ENCODE data around the gene PIK3R3. TPM values are rescaled to one million over a fixed set of nuclear protein-coding genes. Genes with fewer than 3 reads are reported as not detected.

Gene PIK3R3
- total RNA-seq, 3 donors from 2014 or later (not counting 1 experiment from before 2014, with no cell fraction given) = 5.2 to 6.2 (median 5.4) TPM

- TF ChIP-seq CTCF (IDR thresholded peaks at IDR 0.05) = no peak
- no peaks in the 10 kb centered on the region for H3K9me3 ChIP-seq (ENCODE audit: control insufficient read depth, insufficient read depth, low read length)
- Mint-ChIP-seq H3K9me3 (no peaks in the 10 kb centered on the region), H3K27me3 (ENCODE audit: low read depth in 2 of 2) (no peaks in the 10 kb centered on the region), H3K4me3 (no peak overlapping the region), H3K27ac (no peak overlapping the region), H3K4me1 (no peaks in the 10 kb centered on the region), H3K36me3 (peaks cover 9% of the 10 kb centered on the region)
- H3K27me3 ChIP-seq (ENCODE audit: control insufficient read depth, insufficient read depth, low read length) = no peaks in the 10 kb centered on the region
- H3K4me3 ChIP-seq (ENCODE audit: low read length) = no peak overlapping the region
- intact Hi-C loops (cut with micrococcal nuclease) = no loop called here
- no peak for ATAC-seq
- no peaks in the 10 kb centered on the region for H3K4me1 ChIP-seq (ENCODE audit: control insufficient read depth, insufficient read depth, low read length)
- WGBS (ENCODE audit: insufficient coverage) = 99% methylated on average over 4 of the region's 6 CpGs
- H3K27ac ChIP-seq (ENCODE audit: low read length) = no peak overlapping the region
- no peak for DNase-seq
- H3K36me3 ChIP-seq (ENCODE audit: control insufficient read depth, insufficient read depth, low read length) = peaks cover 15% of the 10 kb centered on the region
Observed at GRCh38 chr1:46010611-46011010, 121.8 kb downstream of the PIK3R3 start.

GRCh38 chr1:46008585-46008984 is 123.8 kb downstream of the PIK3R3 start:
- H3K27me3 ChIP-seq (ENCODE audit: control insufficient read depth, insufficient read depth, low read length) = no peaks in the 10 kb centered on the region
- intact Hi-C loops (cut with micrococcal nuclease) = no loop called here
- Mint-ChIP-seq H3K4me3 (no peak overlapping the region), H3K4me1 (no peaks in the 10 kb centered on the region), H3K9me3 (no peaks in the 10 kb centered on the region), H3K27me3 (ENCODE audit: low read depth in 2 of 2) (no peaks in the 10 kb centered on the region), H3K27ac (no peak overlapping the region), H3K36me3 (peaks cover 9% of the 10 kb centered on the region)
- no peaks in the 10 kb centered on the region for H3K4me1 ChIP-seq (ENCODE audit: control insufficient read depth, insufficient read depth, low read length)
- no peaks in the 10 kb centered on the region for H3K9me3 ChIP-seq (ENCODE audit: control insufficient read depth, insufficient read depth, low read length)
- H3K4me3 ChIP-seq (ENCODE audit: low read length) = no peak overlapping the region
- ATAC-seq (no peak), DNase-seq (no peak)
- peaks cover 15% of the 10 kb centered on the region for H3K36me3 ChIP-seq (ENCODE audit: control insufficient read depth, insufficient read depth, low read length)
- no peak overlapping the region for H3K27ac ChIP-seq (ENCODE audit: low read length)
- TF ChIP-seq CTCF (IDR thresholded peaks at IDR 0.05) = no peak

- Mint-ChIP-seq H3K36me3 (peaks cover 9% of the 10 kb centered on the region), H3K9me3 (no peaks in the 10 kb centered on the region), H3K4me1 (peaks cover 0 to 5% of the 10 kb centered on the region in 2 donors), H3K4me3 (no peak overlapping the region), H3K27me3 (ENCODE audit: low read depth in 2 of 2) (no peaks in the 10 kb centered on the region), H3K27ac (no peak overlapping the region)
- Histone ChIP-seq H3K27me3 (ENCODE audit: control insufficient read depth, insufficient read depth, low read length) (no peaks in the 10 kb centered on the region), H3K4me3 (ENCODE audit: low read length) (no peak overlapping the region), H3K9me3 (ENCODE audit: control insufficient read depth, insufficient read depth, low read length) (no peaks in the 10 kb centered on the region), H3K27ac (ENCODE audit: low read length) (no peak overlapping the region), H3K36me3 (ENCODE audit: control insufficient read depth, insufficient read depth, low read length) (peaks cover 11% of the 10 kb centered on the region), H3K4me1 (ENCODE audit: control insufficient read depth, insufficient read depth, low read length) (no peaks in the 10 kb centered on the region)
- DNase-seq = no peak
- WGBS (ENCODE audit: insufficient coverage) = 100% methylated on average over 1 of the region's 1 CpG
- no peak for TF ChIP-seq CTCF (IDR thresholded peaks at IDR 0.05)
- no peak for ATAC-seq
- intact Hi-C loops (cut with micrococcal nuclease) = no loop called here
Observed at GRCh38 chr1:46005594-46005993, 126.8 kb downstream of the PIK3R3 start.

GRCh38 chr1:46004492-46004891 is 127.9 kb downstream of the PIK3R3 start:
- no peak for TF ChIP-seq CTCF (IDR thresholded peaks at IDR 0.05)
- ATAC-seq (no peak), DNase-seq (no peak)
- Mint-ChIP-seq H3K4me3 (no peak overlapping the region), H3K9me3 (no peaks in the 10 kb centered on the region), H3K4me1 (peaks cover 0 to 6% of the 10 kb centered on the region in 2 donors), H3K36me3 (peaks cover 9% of the 10 kb centered on the region), H3K27me3 (ENCODE audit: low read depth in 2 of 2) (no peaks in the 10 kb centered on the region), H3K27ac (no peak overlapping the region)
- H3K27me3 ChIP-seq (ENCODE audit: control insufficient read depth, insufficient read depth, low read length) = no peaks in the 10 kb centered on the region
- no peaks in the 10 kb centered on the region for H3K9me3 ChIP-seq (ENCODE audit: control insufficient read depth, insufficient read depth, low read length)
- 100% methylated on average over 1 of the region's 1 CpG for WGBS (ENCODE audit: insufficient coverage)
- peaks cover 4% of the 10 kb centered on the region for H3K36me3 ChIP-seq (ENCODE audit: control insufficient read depth, insufficient read depth, low read length)
- intact Hi-C loops (cut with micrococcal nuclease) = no loop called here
- no peak overlapping the region for H3K4me3 ChIP-seq (ENCODE audit: low read length)
- no peaks in the 10 kb centered on the region for H3K4me1 ChIP-seq (ENCODE audit: control insufficient read depth, insufficient read depth, low read length)
- H3K27ac ChIP-seq (ENCODE audit: low read length) = no peak overlapping the region
